ENCODE measurements around the gene COL19A1.

The COL19A1 gene

DNA sequence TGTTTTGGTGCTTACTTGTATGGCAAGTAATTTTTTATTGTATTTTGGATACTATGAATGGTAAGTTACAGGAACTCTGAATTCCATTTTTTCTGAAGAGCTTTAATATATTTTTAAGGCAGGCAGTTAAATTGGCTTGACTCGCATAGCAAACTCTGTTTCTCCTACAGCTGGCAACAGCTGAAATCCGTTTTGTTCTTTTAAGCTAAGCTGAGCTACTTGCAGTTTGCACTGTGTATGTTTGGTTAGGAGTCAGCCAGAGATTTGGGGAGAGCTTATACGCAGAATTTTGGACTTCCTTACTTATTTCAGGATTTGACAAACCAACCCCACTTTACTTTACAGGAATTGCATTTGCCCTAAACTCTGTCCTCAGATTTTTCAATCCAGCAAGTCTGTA lies 179.1 kb downstream of the COL19A1 start:
- Histone ChIP-seq H3K9me3 (replicated peaks in 1 of 11) (no peaks in the 10 kb centered on the region), H3K9ac (no peak overlapping the region), H3K36me3 (no peaks in the 10 kb centered on the region), H3K27ac (no peak overlapping the region), H3K27me3 (no peaks in the 10 kb centered on the region), H3K4me3 (no peak overlapping the region), H3K4me1 (no peaks in the 10 kb centered on the region), H4K20me1 (no peaks in the 10 kb centered on the region), H3K4me2 (no peak overlapping the region)
- TF ChIP-seq Cebpa-rat (IDR thresholded peaks at IDR 0.05) = no peak

GRCh38 chr6:70051197-70052124 lies 185.1 kb downstream of the COL19A1 start:
- Histone ChIP-seq H3K27ac (no peak overlapping the region), H3K36me3 (no peaks in the 10 kb centered on the region), H3K4me2 (no peak overlapping the region), H4K20me1 (no peaks in the 10 kb centered on the region), H3K9ac (no peak overlapping the region), H3K9me3 (replicated peaks in 1 of 11) (no peaks in the 10 kb centered on the region), H3K4me1 (no peaks in the 10 kb centered on the region), H3K4me3 (no peak overlapping the region), H3K27me3 (no peaks in the 10 kb centered on the region)
- no peak for TF ChIP-seq Cebpa-rat (IDR thresholded peaks at IDR 0.05)

DNA sequence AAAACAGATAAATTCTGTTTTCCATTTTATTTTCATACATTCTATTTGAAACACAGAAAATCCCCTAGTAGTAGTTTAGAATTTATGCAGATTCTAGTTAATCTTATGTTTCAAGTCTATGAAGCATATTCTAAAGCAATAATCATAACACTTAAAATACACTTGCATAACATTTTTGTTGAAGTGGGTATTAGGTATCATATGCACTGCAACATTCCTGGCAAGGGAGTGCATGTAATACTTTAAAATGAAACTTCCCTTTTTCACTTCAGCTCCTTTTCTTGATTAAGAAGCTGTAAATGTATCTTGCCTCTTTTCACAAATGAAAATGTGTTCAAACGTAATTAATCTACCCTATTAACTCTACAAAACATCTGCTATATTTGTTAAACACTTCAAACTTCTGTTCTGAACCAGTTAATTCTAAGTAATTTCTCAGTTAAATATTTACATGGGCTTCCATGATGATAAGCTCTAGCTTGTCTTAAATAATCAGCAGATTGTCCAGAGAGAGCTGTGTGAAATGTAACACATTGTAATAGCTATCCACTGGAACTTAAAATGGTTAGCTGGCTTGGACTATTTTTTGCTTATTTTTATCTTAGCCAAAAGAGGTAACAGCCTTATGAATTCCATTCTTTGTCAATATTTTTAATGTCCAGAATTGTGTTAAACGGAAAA lies 192.8 kb downstream of the COL19A1 start:
- no peaks in the 10 kb centered on the region for H3K36me3 ChIP-seq
- no peak for TF ChIP-seq Cebpa-rat (IDR thresholded peaks at IDR 0.05)
- H4K20me1 ChIP-seq = no peaks in the 10 kb centered on the region
- H3K4me3 ChIP-seq = no peak overlapping the region
- no peak overlapping the region for H3K4me2 ChIP-seq
- no peaks in the 10 kb centered on the region for H3K4me1 ChIP-seq
- H3K27me3 ChIP-seq = no peaks in the 10 kb centered on the region
- no peak overlapping the region for H3K9ac ChIP-seq
- no peak overlapping the region for H3K27ac ChIP-seq
- no peaks in the 10 kb centered on the region for H3K9me3 ChIP-seq (replicated peaks in 1 of 11)

GRCh38 chr6:70060680-70061079 lies 194.3 kb downstream of the COL19A1 start:
- no peak for TF ChIP-seq Cebpa-rat (IDR thresholded peaks at IDR 0.05)
- Histone ChIP-seq H3K36me3 (no peaks in the 10 kb centered on the region), H3K27ac (no peak overlapping the region), H3K4me1 (no peaks in the 10 kb centered on the region), H3K4me2 (no peak overlapping the region), H4K20me1 (no peaks in the 10 kb centered on the region), H3K9me3 (replicated peaks in 1 of 11) (no peaks in the 10 kb centered on the region), H3K27me3 (no peaks in the 10 kb centered on the region), H3K4me3 (no peak overlapping the region), H3K9ac (no peak overlapping the region)

GRCh38 chr6:70061546-70061945 lies 195.2 kb downstream of the COL19A1 start:
- no peak overlapping the region for H3K9ac ChIP-seq

DNA sequence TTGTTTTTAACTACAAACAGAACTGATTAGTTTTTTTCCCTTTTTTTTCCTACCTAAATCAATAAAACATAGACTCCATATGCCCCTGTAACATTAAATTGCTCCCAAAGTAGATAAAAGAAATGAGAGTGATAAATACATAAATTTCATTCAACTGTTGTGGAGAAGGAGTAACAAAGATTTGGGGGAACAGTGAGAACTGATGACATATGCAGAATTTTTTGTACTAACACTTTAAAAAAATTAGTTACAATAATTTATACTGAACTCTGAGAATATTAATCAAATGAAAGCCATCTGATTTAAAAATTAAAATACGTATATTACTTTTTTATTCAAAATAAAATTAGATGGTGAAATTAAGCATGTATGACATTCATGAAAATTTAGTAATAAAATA lies 195.7 kb downstream of the COL19A1 start:
- no peaks in the 10 kb centered on the region for H3K4me1 ChIP-seq
- H3K4me2 ChIP-seq = no peak overlapping the region
- H3K36me3 ChIP-seq = no peaks in the 10 kb centered on the region
- H3K4me3 ChIP-seq = no peak overlapping the region
- no peak overlapping the region for H3K9ac ChIP-seq
- H3K9me3 ChIP-seq (replicated peaks in 1 of 11) = no peaks in the 10 kb centered on the region
- no peaks in the 10 kb centered on the region for H4K20me1 ChIP-seq
- no peak overlapping the region for H3K27ac ChIP-seq
- H3K27me3 ChIP-seq = no peaks in the 10 kb centered on the region
- no peak for TF ChIP-seq Cebpa-rat (IDR thresholded peaks at IDR 0.05)

More at GRCh38 chr6:70061546-70061945, 195.2 kb downstream of the COL19A1 start:
- H3K36me3 ChIP-seq = no peaks in the 10 kb centered on the region
- H3K9me3 ChIP-seq (replicated peaks in 1 of 11) = no peaks in the 10 kb centered on the region
- no peak for TF ChIP-seq Cebpa-rat (IDR thresholded peaks at IDR 0.05)
- H3K27me3 ChIP-seq = no peaks in the 10 kb centered on the region
- H3K27ac ChIP-seq = no peak overlapping the region
- H3K4me1 ChIP-seq = no peaks in the 10 kb centered on the region
- H3K4me2 ChIP-seq = no peak overlapping the region
- H3K4me3 ChIP-seq = no peak overlapping the region
- no peaks in the 10 kb centered on the region for H4K20me1 ChIP-seq

DNA sequence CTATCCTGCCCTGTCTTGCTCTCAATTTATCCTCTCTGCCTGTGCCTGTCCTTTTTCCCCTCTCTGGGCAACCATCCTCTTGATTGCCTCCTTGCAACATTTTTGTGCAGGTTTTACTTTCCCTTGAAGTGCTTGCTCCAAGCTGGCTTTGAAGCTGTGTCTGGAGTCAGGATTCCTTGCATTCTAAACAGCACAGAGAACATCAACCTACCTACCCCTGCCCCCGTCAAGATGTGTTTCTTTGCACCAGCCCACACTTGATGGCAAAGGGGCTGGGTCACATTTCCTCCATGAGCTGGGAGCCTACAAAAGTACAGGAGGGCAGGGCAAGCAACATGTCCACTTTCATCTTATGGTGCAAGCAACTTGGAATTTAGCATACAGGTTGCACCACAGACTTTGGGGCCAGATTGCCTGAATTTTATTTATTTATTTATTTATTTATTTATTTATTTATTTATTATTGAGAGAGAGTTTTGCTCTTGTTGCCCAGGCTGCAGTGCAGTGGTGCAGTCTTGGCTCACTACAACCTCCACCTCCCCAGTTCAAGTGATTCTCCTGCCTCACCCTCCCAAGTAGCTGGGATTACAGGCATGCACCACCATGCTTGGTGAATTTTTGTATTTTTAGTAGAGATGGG lies 206.3 kb downstream of the COL19A1 start:
- Histone ChIP-seq H3K27me3 (no peaks in the 10 kb centered on the region), H3K9ac (no peak overlapping the region), H3K9me3 (replicated peaks in 1 of 11) (no peaks in the 10 kb centered on the region), H3K27ac (no peak overlapping the region), H3K4me1 (no peaks in the 10 kb centered on the region), H3K36me3 (no peaks in the 10 kb centered on the region), H3K4me3 (no peak overlapping the region), H3K4me2 (no peak overlapping the region), H4K20me1 (no peaks in the 10 kb centered on the region)
- no peak for TF ChIP-seq Cebpa-rat (IDR thresholded peaks at IDR 0.05)

DNA sequence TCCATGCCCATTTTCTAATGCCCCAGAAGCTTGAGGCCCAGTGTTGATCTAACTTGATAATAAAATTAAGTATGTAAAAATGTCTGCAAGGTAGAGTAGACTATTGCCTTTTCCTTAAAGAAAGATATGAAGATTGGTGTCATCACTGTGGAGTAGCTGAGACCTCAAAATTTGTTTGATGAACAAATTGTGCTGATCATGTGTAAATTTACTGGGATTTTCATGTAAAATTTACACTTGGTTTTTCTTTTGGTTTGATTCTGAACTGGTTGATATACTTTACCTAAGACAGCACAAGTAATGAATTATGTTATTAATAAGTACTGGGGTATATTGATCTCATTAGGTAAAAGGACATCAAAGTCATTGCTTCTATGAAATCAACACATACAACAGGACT lies 207.3 kb downstream of the COL19A1 start:
- Histone ChIP-seq H3K4me3 (no peak overlapping the region), H3K9me3 (replicated peaks in 1 of 11) (no peaks in the 10 kb centered on the region), H4K20me1 (no peaks in the 10 kb centered on the region), H3K4me2 (no peak overlapping the region), H3K36me3 (no peaks in the 10 kb centered on the region), H3K4me1 (no peaks in the 10 kb centered on the region), H3K27ac (no peak overlapping the region), H3K27me3 (no peaks in the 10 kb centered on the region), H3K9ac (no peak overlapping the region)
- no peak for TF ChIP-seq Cebpa-rat (IDR thresholded peaks at IDR 0.05)

DNA sequence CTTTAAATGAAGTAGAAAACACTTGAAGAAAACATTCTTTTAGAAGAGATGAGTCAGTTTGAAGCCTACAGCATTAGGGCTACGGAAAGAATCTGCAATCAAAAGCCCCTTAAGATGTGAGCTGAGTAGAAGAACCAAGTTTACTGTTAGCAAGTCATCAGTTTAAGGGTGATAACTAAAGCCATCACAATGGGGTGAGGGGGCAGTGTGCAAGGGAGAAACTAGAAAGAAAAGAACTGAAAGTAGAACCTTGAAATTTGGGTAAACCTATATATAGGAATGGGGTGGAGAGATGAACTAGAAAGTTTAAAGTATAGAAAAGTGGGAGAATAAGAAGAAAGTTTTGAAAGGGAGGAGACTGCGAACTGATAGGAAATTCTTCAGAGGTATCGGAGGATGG lies 212.9 kb downstream of the COL19A1 start:
- no peaks in the 10 kb centered on the region for H3K27me3 ChIP-seq
- no peaks in the 10 kb centered on the region for H3K9me3 ChIP-seq (replicated peaks in 1 of 11)
- no peaks in the 10 kb centered on the region for H3K4me1 ChIP-seq
- H3K4me3 ChIP-seq = no peak overlapping the region
- no peak overlapping the region for H3K9ac ChIP-seq
- no peaks in the 10 kb centered on the region for H3K36me3 ChIP-seq
- no peaks in the 10 kb centered on the region for H4K20me1 ChIP-seq
- TF ChIP-seq Cebpa-rat (IDR thresholded peaks at IDR 0.05) = no peak
- H3K27ac ChIP-seq = no peak overlapping the region
- H3K4me2 ChIP-seq = no peak overlapping the region
